WTC11 (cell line): ENCODE data around the gene CXCL14. TPM values are rescaled to one million over a fixed set of nuclear protein-coding genes. Genes with fewer than 3 reads are reported as not detected.

Experiments
- ATAC-seq: fragments of 200-7000 bp; cut with Tn5 transposase; 2 replicates; pipeline ENCODE4 v1.10.0; 2021; ENCODE audit warnings: mild to moderate bottlenecking, moderate library complexity
- CTCF ChIA-PET: fragments of 300-600 bp; sonication (Branson Sonifier 250); formaldehyde crosslinking; loops from one replicate; lab custom pipeline; 2021; ENCODE audit warnings: antibody characterized with exemption; lab: Charles Lee
- POLR2A ChIA-PET: fragments of 350-600 bp; sonication (Branson Sonifier 250); formaldehyde crosslinking; loops from one replicate; lab custom pipeline; 2021; ENCODE audit warnings: antibody characterized with exemption; lab: Charles Lee
- DNase-seq: peaks from one replicate; pipeline ENCODE4 v3.0.0; 2021; ENCODE audit warnings: low spot score
- H3K27ac Mint-ChIP-seq: 2 replicates; pipeline ENCODE4 v1.8.0; 2021; ENCODE audit warnings: mixed read lengths
- H3K27me3 Mint-ChIP-seq: 2 replicates; pipeline ENCODE4 v1.8.0; 2021; ENCODE audit warnings: low read depth, mild to moderate bottlenecking, moderate library complexity, mixed read lengths
- H3K36me3 Mint-ChIP-seq: 2 replicates; pipeline ENCODE4 v1.8.0; 2021; ENCODE audit warnings: mixed read lengths
- H3K4me1 Mint-ChIP-seq: 2 replicates; pipeline ENCODE4 v1.8.0; 2022; ENCODE audit warnings: mixed read lengths
- H3K4me3 Mint-ChIP-seq: 2 replicates; pipeline ENCODE4 v1.8.0; 2021; ENCODE audit warnings: mild to moderate bottlenecking, moderate library complexity, mixed read lengths
- H3K9me3 Mint-ChIP-seq: 2 replicates; pipeline ENCODE4 v1.8.0; 2021; ENCODE audit warnings: mixed read lengths
- CREB1 ChIP-seq: sonication (generic); formaldehyde crosslinking; IDR thresholded peaks from 2 replicates; pipeline ENCODE4 v1.8.0; 2023; ENCODE audit warnings: mild to moderate bottlenecking, missing genetic modification reagents
- CREM ChIP-seq: sonication (generic); formaldehyde crosslinking; IDR thresholded peaks from 2 replicates; pipeline ENCODE4 v1.8.1; 2022; ENCODE audit warnings: mild to moderate bottlenecking, missing genetic modification reagents, moderate library complexity
- E2F1 ChIP-seq: sonication (generic); formaldehyde crosslinking; IDR thresholded peaks from 2 replicates; pipeline ENCODE4 v1.8.0; 2022; ENCODE audit warnings: mild to moderate bottlenecking, missing genetic modification reagents
- ELF4 ChIP-seq: sonication (generic); formaldehyde crosslinking; IDR thresholded peaks from 2 replicates; pipeline ENCODE4 v1.8.1; 2022; ENCODE audit warnings: low read depth, mild to moderate bottlenecking, moderate library complexity, missing genetic modification reagents
- FOXK1 ChIP-seq: sonication (generic); formaldehyde crosslinking; IDR thresholded peaks from 2 replicates; pipeline ENCODE4 v1.8.0; 2022; ENCODE audit warnings: mild to moderate bottlenecking, moderate library complexity, missing genetic modification reagents
- GTF2I ChIP-seq: fragments of 250-450 bp; sonication (Bioruptor Pico); conservative IDR thresholded peaks from 2 replicates; pipeline ENCODE4 v1.4.0; 2021; ENCODE audit warnings: mild to moderate bottlenecking
- JUN ChIP-seq: sonication (generic); formaldehyde crosslinking; IDR thresholded peaks from 2 replicates; pipeline ENCODE4 v1.8.0; 2023; ENCODE audit warnings: mild to moderate bottlenecking, missing genetic modification reagents
- MAX ChIP-seq: sonication (generic); formaldehyde crosslinking; IDR thresholded peaks from 2 replicates; pipeline ENCODE4 v1.8.0; 2022; ENCODE audit warnings: mild to moderate bottlenecking, missing genetic modification reagents
- NR2C2 ChIP-seq: sonication (generic); formaldehyde crosslinking; IDR thresholded peaks from 2 replicates; pipeline ENCODE4 v1.8.0; 2022; ENCODE audit warnings: mild to moderate bottlenecking, missing genetic modification reagents
- SMAD3 ChIP-seq: sonication (generic); formaldehyde crosslinking; IDR thresholded peaks from 2 replicates; pipeline ENCODE4 v1.8.0; 2022; ENCODE audit warnings: missing genetic modification reagents, mild to moderate bottlenecking, borderline replicate concordance
- ZNF138 ChIP-seq: sonication (generic); formaldehyde crosslinking; conservative IDR thresholded peaks from 2 replicates; pipeline ENCODE4 v1.8.1; 2022; ENCODE audit warnings: mild to moderate bottlenecking, moderate library complexity, missing genetic modification reagents
- ZNF423 ChIP-seq: fragments of 250-450 bp; sonication (Bioruptor Pico); IDR thresholded peaks from 2 replicates; pipeline ENCODE4 v2.1.2; 2022; ENCODE audit warnings: mild to moderate bottlenecking, moderate library complexity
- ZNF512 ChIP-seq: sonication (generic); formaldehyde crosslinking; IDR thresholded peaks from 2 replicates; pipeline ENCODE4 v1.8.1; 2022; ENCODE audit warnings: missing genetic modification reagents, borderline replicate concordance
- total RNA-seq: library from RNA; stranded (reverse); gene quantifications from 3 replicates; pipeline ENCODE4 v1.2.3, GENCODE V29; 2021
- TF ChIP-seq, protein P1 (sequence below): sonication (generic); formaldehyde crosslinking; IDR thresholded peaks from 2 replicates; pipeline ENCODE4 v1.8.0; 2022; ENCODE audit warnings: mild to moderate bottlenecking, missing genetic modification reagents
- TF ChIP-seq, protein P2 (sequence below): fragments of 200-600 bp; IDR thresholded peaks from 2 replicates; pipeline ENCODE4 v1.8.0; 2022; ENCODE audit warnings: antibody characterized with exemption
- TF ChIP-seq, protein P3 (sequence below): sonication (generic); formaldehyde crosslinking; conservative IDR thresholded peaks from 2 replicates; pipeline ENCODE4 v1.8.1; 2023; ENCODE audit warnings: mild to moderate bottlenecking, low read depth, missing genetic modification reagents, moderate library complexity
- TF ChIP-seq, protein P4 (sequence below): sonication (generic); formaldehyde crosslinking; IDR thresholded peaks from 2 replicates; pipeline ENCODE4 v1.8.0; 2023; ENCODE audit warnings: mild to moderate bottlenecking, missing genetic modification reagents
- TF ChIP-seq, protein P5 (sequence below): sonication (generic); formaldehyde crosslinking; IDR thresholded peaks from 2 replicates; pipeline ENCODE4 v1.8.0; 2023; ENCODE audit warnings: missing genetic modification reagents

Gene CXCL14
- total RNA-seq, 1 experiment from 2014 or later, result 0.87 TPM

- DNase-seq (no peak), ATAC-seq (no peak)
- H3K4me3 Mint-ChIP-seq, result no peak overlapping the region
- H3K36me3 Mint-ChIP-seq, result no peaks in the 10 kb centered on the region
- TF ChIP-seq, protein P1, sequence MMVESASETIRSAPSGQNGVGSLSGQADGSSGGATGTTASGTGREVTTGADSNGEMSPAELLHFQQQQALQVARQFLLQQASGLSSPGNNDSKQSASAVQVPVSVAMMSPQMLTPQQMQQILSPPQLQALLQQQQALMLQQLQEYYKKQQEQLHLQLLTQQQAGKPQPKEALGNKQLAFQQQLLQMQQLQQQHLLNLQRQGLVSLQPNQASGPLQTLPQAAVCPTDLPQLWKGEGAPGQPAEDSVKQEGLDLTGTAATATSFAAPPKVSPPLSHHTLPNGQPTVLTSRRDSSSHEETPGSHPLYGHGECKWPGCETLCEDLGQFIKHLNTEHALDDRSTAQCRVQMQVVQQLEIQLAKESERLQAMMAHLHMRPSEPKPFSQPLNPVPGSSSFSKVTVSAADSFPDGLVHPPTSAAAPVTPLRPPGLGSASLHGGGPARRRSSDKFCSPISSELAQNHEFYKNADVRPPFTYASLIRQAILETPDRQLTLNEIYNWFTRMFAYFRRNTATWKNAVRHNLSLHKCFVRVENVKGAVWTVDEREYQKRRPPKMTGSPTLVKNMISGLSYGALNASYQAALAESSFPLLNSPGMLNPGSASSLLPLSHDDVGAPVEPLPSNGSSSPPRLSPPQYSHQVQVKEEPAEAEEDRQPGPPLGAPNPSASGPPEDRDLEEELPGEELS (CRISPR knock-in tag), result no peak
- TF ChIP-seq FOXK1 (CRISPR knock-in tag) (no peak), SMAD3 (CRISPR knock-in tag) (no peak)
- no peaks in the 10 kb centered on the region for H3K9me3 Mint-ChIP-seq
- CTCF ChIA-PET, result interaction anchor here (0.9 to 13.7 kb wide), 6 partner anchors 10 to 263 kb away, joined by 3 to 324 read pairs (median 5); no protein-coding TSS in a partner anchor
- peaks cover 28% of the 10 kb centered on the region for H3K4me1 Mint-ChIP-seq
- peaks cover 8% of the 10 kb centered on the region for H3K27me3 Mint-ChIP-seq
- H3K27ac Mint-ChIP-seq, result no peak overlapping the region
- POLR2A ChIA-PET, result no interaction called here
These were observed 8.4 kb downstream of the CXCL14 start for GRCh38 chr5:135570453-135570764.

- ChIA-PET CTCF (interaction anchor here (0.9 to 13.7 kb wide), 7 partner anchors 9 to 264 kb away, joined by 3 to 324 read pairs (median 5); no protein-coding TSS in a partner anchor), POLR2A (no interaction called here)
- H3K4me1 Mint-ChIP-seq, result peaks cover 33% of the 10 kb centered on the region
- TF ChIP-seq ZNF423 (CRISPR knock-in tag), result peak; percentile 64
- no peak for TF ChIP-seq CREM
- no peak for TF ChIP-seq NR2C2 (CRISPR knock-in tag)
- no peak for TF ChIP-seq MAX
- TF ChIP-seq, protein P2, sequence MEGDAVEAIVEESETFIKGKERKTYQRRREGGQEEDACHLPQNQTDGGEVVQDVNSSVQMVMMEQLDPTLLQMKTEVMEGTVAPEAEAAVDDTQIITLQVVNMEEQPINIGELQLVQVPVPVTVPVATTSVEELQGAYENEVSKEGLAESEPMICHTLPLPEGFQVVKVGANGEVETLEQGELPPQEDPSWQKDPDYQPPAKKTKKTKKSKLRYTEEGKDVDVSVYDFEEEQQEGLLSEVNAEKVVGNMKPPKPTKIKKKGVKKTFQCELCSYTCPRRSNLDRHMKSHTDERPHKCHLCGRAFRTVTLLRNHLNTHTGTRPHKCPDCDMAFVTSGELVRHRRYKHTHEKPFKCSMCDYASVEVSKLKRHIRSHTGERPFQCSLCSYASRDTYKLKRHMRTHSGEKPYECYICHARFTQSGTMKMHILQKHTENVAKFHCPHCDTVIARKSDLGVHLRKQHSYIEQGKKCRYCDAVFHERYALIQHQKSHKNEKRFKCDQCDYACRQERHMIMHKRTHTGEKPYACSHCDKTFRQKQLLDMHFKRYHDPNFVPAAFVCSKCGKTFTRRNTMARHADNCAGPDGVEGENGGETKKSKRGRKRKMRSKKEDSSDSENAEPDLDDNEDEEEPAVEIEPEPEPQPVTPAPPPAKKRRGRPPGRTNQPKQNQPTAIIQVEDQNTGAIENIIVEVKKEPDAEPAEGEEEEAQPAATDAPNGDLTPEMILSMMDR, result 0 out of 2 replicates have a peak, but pooled peaks have one; percentile 36
- ATAC-seq (peak; percentile 83), DNase-seq (peak; percentile 75)
- H3K27ac Mint-ChIP-seq, result no peak overlapping the region
- H3K27me3 Mint-ChIP-seq, result peaks cover 6% of the 10 kb centered on the region; the same call in 1 of the 2 replicates
- H3K9me3 Mint-ChIP-seq, result no peaks in the 10 kb centered on the region
- no peaks in the 10 kb centered on the region for H3K36me3 Mint-ChIP-seq
- no peak overlapping the region for H3K4me3 Mint-ChIP-seq
These were observed 8.9 kb downstream of the CXCL14 start for GRCh38 chr5:135569755-135570452.

GRCh38 chr5:135568923-135569360 is 9.8 kb downstream of the CXCL14 start:
- no peak overlapping the region for H3K4me3 Mint-ChIP-seq
- H3K27me3 Mint-ChIP-seq, result peaks cover 6% of the 10 kb centered on the region
- no peak overlapping the region for H3K27ac Mint-ChIP-seq
- DNase-seq (no peak), ATAC-seq (no peak)
- H3K4me1 Mint-ChIP-seq, result peaks cover 39% of the 10 kb centered on the region
- no peaks in the 10 kb centered on the region for H3K36me3 Mint-ChIP-seq
- CTCF ChIA-PET, result interaction anchor here (4.7 to 13.7 kb wide), 5 partner anchors 14 to 265 kb away, joined by 45 to 324 read pairs (median 80); partner anchors contain the start of gene SLC25A48
- POLR2A ChIA-PET, result no interaction called here
- no peaks in the 10 kb centered on the region for H3K9me3 Mint-ChIP-seq
- TF ChIP-seq, protein P3, sequence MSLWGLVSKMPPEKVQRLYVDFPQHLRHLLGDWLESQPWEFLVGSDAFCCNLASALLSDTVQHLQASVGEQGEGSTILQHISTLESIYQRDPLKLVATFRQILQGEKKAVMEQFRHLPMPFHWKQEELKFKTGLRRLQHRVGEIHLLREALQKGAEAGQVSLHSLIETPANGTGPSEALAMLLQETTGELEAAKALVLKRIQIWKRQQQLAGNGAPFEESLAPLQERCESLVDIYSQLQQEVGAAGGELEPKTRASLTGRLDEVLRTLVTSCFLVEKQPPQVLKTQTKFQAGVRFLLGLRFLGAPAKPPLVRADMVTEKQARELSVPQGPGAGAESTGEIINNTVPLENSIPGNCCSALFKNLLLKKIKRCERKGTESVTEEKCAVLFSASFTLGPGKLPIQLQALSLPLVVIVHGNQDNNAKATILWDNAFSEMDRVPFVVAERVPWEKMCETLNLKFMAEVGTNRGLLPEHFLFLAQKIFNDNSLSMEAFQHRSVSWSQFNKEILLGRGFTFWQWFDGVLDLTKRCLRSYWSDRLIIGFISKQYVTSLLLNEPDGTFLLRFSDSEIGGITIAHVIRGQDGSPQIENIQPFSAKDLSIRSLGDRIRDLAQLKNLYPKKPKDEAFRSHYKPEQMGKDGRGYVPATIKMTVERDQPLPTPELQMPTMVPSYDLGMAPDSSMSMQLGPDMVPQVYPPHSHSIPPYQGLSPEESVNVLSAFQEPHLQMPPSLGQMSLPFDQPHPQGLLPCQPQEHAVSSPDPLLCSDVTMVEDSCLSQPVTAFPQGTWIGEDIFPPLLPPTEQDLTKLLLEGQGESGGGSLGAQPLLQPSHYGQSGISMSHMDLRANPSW (CRISPR knock-in tag), result no peak
- TF ChIP-seq ELF4 (CRISPR knock-in tag), result no peak
- no peak for TF ChIP-seq ZNF512
- no peak for TF ChIP-seq CREB1 (CRISPR knock-in tag)
- no peak for TF ChIP-seq E2F1
- TF ChIP-seq ZNF138, result no peak
- TF ChIP-seq, protein P4, sequence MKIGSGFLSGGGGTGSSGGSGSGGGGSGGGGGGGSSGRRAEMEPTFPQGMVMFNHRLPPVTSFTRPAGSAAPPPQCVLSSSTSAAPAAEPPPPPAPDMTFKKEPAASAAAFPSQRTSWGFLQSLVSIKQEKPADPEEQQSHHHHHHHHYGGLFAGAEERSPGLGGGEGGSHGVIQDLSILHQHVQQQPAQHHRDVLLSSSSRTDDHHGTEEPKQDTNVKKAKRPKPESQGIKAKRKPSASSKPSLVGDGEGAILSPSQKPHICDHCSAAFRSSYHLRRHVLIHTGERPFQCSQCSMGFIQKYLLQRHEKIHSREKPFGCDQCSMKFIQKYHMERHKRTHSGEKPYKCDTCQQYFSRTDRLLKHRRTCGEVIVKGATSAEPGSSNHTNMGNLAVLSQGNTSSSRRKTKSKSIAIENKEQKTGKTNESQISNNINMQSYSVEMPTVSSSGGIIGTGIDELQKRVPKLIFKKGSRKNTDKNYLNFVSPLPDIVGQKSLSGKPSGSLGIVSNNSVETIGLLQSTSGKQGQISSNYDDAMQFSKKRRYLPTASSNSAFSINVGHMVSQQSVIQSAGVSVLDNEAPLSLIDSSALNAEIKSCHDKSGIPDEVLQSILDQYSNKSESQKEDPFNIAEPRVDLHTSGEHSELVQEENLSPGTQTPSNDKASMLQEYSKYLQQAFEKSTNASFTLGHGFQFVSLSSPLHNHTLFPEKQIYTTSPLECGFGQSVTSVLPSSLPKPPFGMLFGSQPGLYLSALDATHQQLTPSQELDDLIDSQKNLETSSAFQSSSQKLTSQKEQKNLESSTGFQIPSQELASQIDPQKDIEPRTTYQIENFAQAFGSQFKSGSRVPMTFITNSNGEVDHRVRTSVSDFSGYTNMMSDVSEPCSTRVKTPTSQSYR (CRISPR knock-in tag), result no peak
- TF ChIP-seq JUN (CRISPR knock-in tag), result no peak
- no peak for TF ChIP-seq GTF2I (CRISPR knock-in tag)
- TF ChIP-seq, protein P5, sequence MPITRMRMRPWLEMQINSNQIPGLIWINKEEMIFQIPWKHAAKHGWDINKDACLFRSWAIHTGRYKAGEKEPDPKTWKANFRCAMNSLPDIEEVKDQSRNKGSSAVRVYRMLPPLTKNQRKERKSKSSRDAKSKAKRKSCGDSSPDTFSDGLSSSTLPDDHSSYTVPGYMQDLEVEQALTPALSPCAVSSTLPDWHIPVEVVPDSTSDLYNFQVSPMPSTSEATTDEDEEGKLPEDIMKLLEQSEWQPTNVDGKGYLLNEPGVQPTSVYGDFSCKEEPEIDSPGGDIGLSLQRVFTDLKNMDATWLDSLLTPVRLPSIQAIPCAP (CRISPR knock-in tag), result no peak
